ENCODE results near the gene SLC39A11. TPM values are rescaled to one million over a fixed set of nuclear protein-coding genes. Genes with fewer than 3 reads are reported as not detected.

Gene SLC39A11
- polyA plus RNA-seq, 3 donors, result 16.6 to 27.9 (median 26.6) TPM

- Histone ChIP-seq H3K27me3 (ENCODE audit: control insufficient read depth in 2 of 2, insufficient read depth in 2 of 2, low read length in 2 of 2) (peaks cover 0 to 12% of the 10 kb centered on the region in 2 donors), H3K9me3 (replicated peaks in 1 of 2; ENCODE audit: control insufficient read depth in 1 of 2, insufficient read depth in 1 of 2, low read length in 2 of 2) (peaks cover 0 to 8% of the 10 kb centered on the region in 2 donors), H3K79me2 (ENCODE audit: insufficient read depth, low read length) (no peaks in the 10 kb centered on the region), H4K20me1 (ENCODE audit: insufficient read depth, low read length) (no peaks in the 10 kb centered on the region), H3K36me3 (replicated peaks in 1 of 2; ENCODE audit: control insufficient read depth in 1 of 2, insufficient read depth in 2 of 2, low read length in 2 of 2) (no peaks in the 10 kb centered on the region), H3K4me1 (ENCODE audit: control insufficient read depth in 1 of 2, insufficient read depth in 2 of 2, low read length in 2 of 2) (no peaks in the 10 kb centered on the region), H3K4me2 (replicated peaks; ENCODE audit: extremely low read depth, low read length, poor library complexity, severe bottlenecking) (no peak overlapping the region), H3K4me3 (replicated peaks in 1 of 3; ENCODE audit: low read depth in 2 of 3, low read length in 3 of 3) (no peak overlapping the region), H3K9ac (ENCODE audit: insufficient read depth, low read length, poor library complexity, severe bottlenecking) (no peak overlapping the region), H2AFZ (ENCODE audit: insufficient read depth, low read depth, low read length, poor library complexity, severe bottlenecking) (no peak overlapping the region), H3K27ac (ENCODE audit: low read depth in 1 of 2, low read length in 2 of 2) (no peak overlapping the region)
- Mint-ChIP-seq H3K9me3 (peaks cover 5 to 22% (median 15%) of the 10 kb centered on the region in 7 donors), H3K27me3 (ENCODE audit: low read depth in 3 of 3) (peaks cover 16 to 25% (median 22%) of the 10 kb centered on the region in 3 donors), H3K27ac (no peak overlapping the region), H3K4me3 (no peak overlapping the region), H3K4me1 (peaks cover 8% of the 10 kb centered on the region), H3K36me3 (no peaks in the 10 kb centered on the region)
- intact Hi-C loops (cut with micrococcal nuclease), result no loop called here
- TF ChIP-seq, protein P1, sequence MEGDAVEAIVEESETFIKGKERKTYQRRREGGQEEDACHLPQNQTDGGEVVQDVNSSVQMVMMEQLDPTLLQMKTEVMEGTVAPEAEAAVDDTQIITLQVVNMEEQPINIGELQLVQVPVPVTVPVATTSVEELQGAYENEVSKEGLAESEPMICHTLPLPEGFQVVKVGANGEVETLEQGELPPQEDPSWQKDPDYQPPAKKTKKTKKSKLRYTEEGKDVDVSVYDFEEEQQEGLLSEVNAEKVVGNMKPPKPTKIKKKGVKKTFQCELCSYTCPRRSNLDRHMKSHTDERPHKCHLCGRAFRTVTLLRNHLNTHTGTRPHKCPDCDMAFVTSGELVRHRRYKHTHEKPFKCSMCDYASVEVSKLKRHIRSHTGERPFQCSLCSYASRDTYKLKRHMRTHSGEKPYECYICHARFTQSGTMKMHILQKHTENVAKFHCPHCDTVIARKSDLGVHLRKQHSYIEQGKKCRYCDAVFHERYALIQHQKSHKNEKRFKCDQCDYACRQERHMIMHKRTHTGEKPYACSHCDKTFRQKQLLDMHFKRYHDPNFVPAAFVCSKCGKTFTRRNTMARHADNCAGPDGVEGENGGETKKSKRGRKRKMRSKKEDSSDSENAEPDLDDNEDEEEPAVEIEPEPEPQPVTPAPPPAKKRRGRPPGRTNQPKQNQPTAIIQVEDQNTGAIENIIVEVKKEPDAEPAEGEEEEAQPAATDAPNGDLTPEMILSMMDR (IDR thresholded peaks at IDR 0.05), result no peak
- no peak for DNase-seq
- 91% methylated on average over 6 of the region's 9 CpGs for WGBS (ENCODE audit: insufficient coverage)
These were observed 481.3 kb downstream of the SLC39A11 start for GRCh38 chr17:72611172-72611571.

DNA sequence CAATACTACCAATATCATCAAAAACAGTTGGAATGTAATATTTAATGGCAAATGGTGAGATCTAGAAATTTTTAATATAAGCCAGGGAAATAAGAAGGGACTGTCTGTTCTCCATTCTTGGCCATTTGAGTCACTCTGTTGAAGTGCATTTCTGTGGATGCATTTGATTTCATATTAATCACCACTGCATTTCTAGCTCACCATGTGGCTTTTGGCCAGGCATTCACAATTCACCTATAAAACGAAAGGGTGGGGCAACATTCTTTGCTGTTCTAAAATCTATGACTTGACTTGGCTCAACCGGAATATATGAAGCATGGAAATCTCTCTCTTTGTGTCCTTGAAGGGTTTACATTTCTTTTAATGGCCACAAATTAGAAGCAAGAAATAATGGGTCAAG is 483.0 kb downstream of the SLC39A11 start:
- Histone ChIP-seq H3K9ac (ENCODE audit: insufficient read depth, low read length, poor library complexity, severe bottlenecking) (no peak overlapping the region), H3K36me3 (replicated peaks in 1 of 2; ENCODE audit: control insufficient read depth in 1 of 2, insufficient read depth in 2 of 2, low read length in 2 of 2) (no peaks in the 10 kb centered on the region), H3K79me2 (ENCODE audit: insufficient read depth, low read length) (no peaks in the 10 kb centered on the region), H3K27ac (ENCODE audit: low read depth in 1 of 2, low read length in 2 of 2) (no peak overlapping the region), H3K4me1 (ENCODE audit: control insufficient read depth in 1 of 2, insufficient read depth in 2 of 2, low read length in 2 of 2) (no peaks in the 10 kb centered on the region), H3K27me3 (ENCODE audit: control insufficient read depth in 2 of 2, insufficient read depth in 2 of 2, low read length in 2 of 2) (no peaks in the 10 kb centered on the region), H3K4me3 (replicated peaks in 1 of 3; ENCODE audit: low read depth in 2 of 3, low read length in 3 of 3) (no peak overlapping the region), H3K4me2 (replicated peaks; ENCODE audit: extremely low read depth, low read length, poor library complexity, severe bottlenecking) (no peak overlapping the region), H2AFZ (ENCODE audit: insufficient read depth, low read depth, low read length, poor library complexity, severe bottlenecking) (no peak overlapping the region), H3K9me3 (replicated peaks in 1 of 2; ENCODE audit: control insufficient read depth in 1 of 2, insufficient read depth in 1 of 2, low read length in 2 of 2) (peaks cover 0 to 8% of the 10 kb centered on the region in 2 donors), H4K20me1 (ENCODE audit: insufficient read depth, low read length) (no peaks in the 10 kb centered on the region)
- Mint-ChIP-seq H3K27me3 (ENCODE audit: low read depth in 3 of 3) (peaks cover 3 to 11% (median 10%) of the 10 kb centered on the region in 3 donors), H3K4me3 (no peak overlapping the region), H3K36me3 (no peaks in the 10 kb centered on the region), H3K4me1 (peaks cover 8% of the 10 kb centered on the region), H3K27ac (no peak overlapping the region), H3K9me3 (peaks cover 5 to 19% (median 15%) of the 10 kb centered on the region in 7 donors)
- no peak for DNase-seq
- TF ChIP-seq, protein P1 (IDR thresholded peaks at IDR 0.05), result no peak
- intact Hi-C loops (cut with micrococcal nuclease), result no loop called here
- no CpG with 5 or more reads among the region's 2 CpGs for WGBS (ENCODE audit: insufficient coverage)
